ENCODE data around the gene ZNF117. TPM values are rescaled to one million over a fixed set of nuclear protein-coding genes. Genes with fewer than 3 reads are reported as not detected.

ZNF117 gene
- total and polyA plus RNA-seq, 2 experiments from 2014 or later, result 4.8 to 20.0 TPM

DNA sequence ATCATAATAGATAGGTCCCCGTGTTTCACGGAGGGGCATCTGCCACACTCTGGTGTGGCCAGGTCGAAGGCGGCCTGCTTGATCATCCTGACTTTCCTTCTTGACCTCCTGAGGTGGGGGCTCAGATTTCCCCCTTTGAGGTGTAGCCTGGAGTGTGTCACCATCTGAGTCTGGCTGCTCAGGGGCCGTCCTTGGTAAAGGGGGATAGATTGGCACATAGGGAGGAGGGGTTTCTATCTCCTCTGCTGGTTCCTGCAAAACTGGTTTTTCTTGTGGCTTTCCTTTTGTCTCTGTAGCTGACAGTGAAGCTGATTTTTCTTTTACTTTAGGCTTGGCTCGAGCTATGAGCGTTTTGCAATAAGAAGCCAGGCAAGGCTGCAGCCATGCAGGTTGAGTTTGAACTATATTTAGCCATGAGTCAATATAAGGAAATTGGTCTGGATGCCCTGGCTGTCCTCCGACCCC, 7.1 kb upstream of the ZNF117 start:
- peak overlapping the region; percentile 88 for H3K27ac Mint-ChIP-seq

More for the DNA sequence above, 7.1 kb upstream of the ZNF117 start:
- Histone ChIP-seq H3K79me2 (replicated peaks; ENCODE audit: insufficient read depth) (peaks cover 26% of the 10 kb centered on the region), H3K4me2 (peak overlapping the region; percentile 46; the same call in 1 of the 2 replicates), H3K4me1 (ENCODE audit: insufficient read depth) (peaks cover 14% of the 10 kb centered on the region), H4K20me1 (replicated peaks; ENCODE audit: insufficient read depth) (no peaks in the 10 kb centered on the region), H3F3A (replicated peaks; ENCODE audit: low read depth) (no peaks in the 10 kb centered on the region), H3K36me3 (ENCODE audit: insufficient read depth) (no peaks in the 10 kb centered on the region; the same call in 1 of the 2 replicates), H3K9me2 (ENCODE audit: insufficient read depth) (peaks cover 20% of the 10 kb centered on the region; the same call in 1 of the 2 replicates), H3K4me3 (peak overlapping the region; percentile 29; the same call in 1 of the 2 replicates), H3K27ac (ENCODE audit: low read depth) (peak overlapping the region; percentile 75), H3K27me3 (ENCODE audit: insufficient read depth) (no peaks in the 10 kb centered on the region), H2AFZ (no peak overlapping the region)
- Mint-ChIP-seq H3K4me1 (peaks cover 19% of the 10 kb centered on the region), H3K36me3 (ENCODE audit: low read depth) (peaks cover 92% of the 10 kb centered on the region), H3K27me3 (ENCODE audit: insufficient read depth, low read depth, poor library complexity) (peaks cover 5% of the 10 kb centered on the region), H3K4me3 (peak overlapping the region; percentile 55), H3K9me3 (peaks cover 81% of the 10 kb centered on the region)
- TF ChIP-seq, protein P1, sequence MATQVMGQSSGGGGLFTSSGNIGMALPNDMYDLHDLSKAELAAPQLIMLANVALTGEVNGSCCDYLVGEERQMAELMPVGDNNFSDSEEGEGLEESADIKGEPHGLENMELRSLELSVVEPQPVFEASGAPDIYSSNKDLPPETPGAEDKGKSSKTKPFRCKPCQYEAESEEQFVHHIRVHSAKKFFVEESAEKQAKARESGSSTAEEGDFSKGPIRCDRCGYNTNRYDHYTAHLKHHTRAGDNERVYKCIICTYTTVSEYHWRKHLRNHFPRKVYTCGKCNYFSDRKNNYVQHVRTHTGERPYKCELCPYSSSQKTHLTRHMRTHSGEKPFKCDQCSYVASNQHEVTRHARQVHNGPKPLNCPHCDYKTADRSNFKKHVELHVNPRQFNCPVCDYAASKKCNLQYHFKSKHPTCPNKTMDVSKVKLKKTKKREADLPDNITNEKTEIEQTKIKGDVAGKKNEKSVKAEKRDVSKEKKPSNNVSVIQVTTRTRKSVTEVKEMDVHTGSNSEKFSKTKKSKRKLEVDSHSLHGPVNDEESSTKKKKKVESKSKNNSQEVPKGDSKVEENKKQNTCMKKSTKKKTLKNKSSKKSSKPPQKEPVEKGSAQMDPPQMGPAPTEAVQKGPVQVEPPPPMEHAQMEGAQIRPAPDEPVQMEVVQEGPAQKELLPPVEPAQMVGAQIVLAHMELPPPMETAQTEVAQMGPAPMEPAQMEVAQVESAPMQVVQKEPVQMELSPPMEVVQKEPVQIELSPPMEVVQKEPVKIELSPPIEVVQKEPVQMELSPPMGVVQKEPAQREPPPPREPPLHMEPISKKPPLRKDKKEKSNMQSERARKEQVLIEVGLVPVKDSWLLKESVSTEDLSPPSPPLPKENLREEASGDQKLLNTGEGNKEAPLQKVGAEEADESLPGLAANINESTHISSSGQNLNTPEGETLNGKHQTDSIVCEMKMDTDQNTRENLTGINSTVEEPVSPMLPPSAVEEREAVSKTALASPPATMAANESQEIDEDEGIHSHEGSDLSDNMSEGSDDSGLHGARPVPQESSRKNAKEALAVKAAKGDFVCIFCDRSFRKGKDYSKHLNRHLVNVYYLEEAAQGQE (IDR thresholded peaks at IDR 0.05; ENCODE audit: unreplicated experiment), result no peak
- no peak for TF ChIP-seq EZH2 (IDR thresholded peaks at IDR 0.05; ENCODE audit: low read depth, unreplicated experiment)
- TF ChIP-seq ZNF331 (CRISPR knock-in tag; IDR thresholded peaks at IDR 0.05; ENCODE audit: low read depth), result no peak
- TF ChIP-seq NANOG (IDR thresholded peaks at IDR 0.05; ENCODE audit: borderline replicate concordance), result no peak
- TF ChIP-seq, protein P2, sequence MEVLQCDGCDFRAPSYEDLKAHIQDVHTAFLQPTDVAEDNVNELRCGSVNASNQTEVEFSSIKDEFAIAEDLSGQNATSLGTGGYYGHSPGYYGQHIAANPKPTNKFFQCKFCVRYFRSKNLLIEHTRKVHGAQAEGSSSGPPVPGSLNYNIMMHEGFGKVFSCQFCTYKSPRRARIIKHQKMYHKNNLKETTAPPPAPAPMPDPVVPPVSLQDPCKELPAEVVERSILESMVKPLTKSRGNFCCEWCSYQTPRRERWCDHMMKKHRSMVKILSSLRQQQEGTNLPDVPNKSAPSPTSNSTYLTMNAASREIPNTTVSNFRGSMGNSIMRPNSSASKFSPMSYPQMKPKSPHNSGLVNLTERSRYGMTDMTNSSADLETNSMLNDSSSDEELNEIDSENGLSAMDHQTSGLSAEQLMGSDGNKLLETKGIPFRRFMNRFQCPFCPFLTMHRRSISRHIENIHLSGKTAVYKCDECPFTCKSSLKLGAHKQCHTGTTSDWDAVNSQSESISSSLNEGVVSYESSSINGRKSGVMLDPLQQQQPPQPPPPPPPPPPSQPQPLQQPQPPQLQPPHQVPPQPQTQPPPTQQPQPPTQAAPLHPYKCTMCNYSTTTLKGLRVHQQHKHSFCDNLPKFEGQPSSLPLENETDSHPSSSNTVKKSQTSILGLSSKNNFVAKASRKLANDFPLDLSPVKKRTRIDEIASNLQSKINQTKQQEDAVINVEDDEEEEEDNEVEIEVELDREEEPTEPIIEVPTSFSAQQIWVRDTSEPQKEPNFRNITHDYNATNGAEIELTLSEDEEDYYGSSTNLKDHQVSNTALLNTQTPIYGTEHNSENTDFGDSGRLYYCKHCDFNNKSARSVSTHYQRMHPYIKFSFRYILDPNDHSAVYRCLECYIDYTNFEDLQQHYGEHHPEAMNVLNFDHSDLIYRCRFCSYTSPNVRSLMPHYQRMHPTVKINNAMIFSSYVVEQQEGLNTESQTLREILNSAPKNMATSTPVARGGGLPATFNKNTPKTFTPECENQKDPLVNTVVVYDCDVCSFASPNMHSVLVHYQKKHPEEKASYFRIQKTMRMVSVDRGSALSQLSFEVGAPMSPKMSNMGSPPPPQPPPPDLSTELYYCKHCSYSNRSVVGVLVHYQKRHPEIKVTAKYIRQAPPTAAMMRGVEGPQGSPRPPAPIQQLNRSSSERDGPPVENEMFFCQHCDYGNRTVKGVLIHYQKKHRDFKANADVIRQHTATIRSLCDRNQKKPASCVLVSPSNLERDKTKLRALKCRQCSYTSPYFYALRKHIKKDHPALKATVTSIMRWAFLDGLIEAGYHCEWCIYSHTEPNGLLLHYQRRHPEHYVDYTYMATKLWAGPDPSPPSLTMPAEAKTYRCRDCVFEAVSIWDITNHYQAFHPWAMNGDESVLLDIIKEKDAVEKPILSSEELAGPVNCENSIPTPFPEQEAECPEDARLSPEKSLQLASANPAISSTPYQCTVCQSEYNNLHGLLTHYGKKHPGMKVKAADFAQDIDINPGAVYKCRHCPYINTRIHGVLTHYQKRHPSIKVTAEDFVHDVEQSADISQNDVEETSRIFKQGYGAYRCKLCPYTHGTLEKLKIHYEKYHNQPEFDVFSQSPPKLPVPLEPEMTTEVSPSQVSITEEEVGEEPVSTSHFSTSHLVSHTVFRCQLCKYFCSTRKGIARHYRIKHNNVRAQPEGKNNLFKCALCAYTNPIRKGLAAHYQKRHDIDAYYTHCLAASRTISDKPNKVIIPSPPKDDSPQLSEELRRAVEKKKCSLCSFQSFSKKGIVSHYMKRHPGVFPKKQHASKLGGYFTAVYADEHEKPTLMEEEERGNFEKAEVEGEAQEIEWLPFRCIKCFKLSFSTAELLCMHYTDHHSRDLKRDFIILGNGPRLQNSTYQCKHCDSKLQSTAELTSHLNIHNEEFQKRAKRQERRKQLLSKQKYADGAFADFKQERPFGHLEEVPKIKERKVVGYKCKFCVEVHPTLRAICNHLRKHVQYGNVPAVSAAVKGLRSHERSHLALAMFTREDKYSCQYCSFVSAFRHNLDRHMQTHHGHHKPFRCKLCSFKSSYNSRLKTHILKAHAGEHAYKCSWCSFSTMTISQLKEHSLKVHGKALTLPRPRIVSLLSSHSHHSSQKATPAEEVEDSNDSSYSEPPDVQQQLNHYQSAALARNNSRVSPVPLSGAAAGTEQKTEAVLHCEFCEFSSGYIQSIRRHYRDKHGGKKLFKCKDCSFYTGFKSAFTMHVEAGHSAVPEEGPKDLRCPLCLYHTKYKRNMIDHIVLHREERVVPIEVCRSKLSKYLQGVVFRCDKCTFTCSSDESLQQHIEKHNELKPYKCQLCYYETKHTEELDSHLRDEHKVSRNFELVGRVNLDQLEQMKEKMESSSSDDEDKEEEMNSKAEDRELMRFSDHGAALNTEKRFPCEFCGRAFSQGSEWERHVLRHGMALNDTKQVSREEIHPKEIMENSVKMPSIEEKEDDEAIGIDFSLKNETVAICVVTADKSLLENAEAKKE (CRISPR knock-in tag; IDR thresholded peaks at IDR 0.05), result no peak
- TF ChIP-seq EZH2phosphoT487 (IDR thresholded peaks at IDR 0.05; ENCODE audit: unreplicated experiment), result no peak
- no peak for TF ChIP-seq POLR2AphosphoS5 (IDR thresholded peaks at IDR 0.05; ENCODE audit: low read depth)
- TF ChIP-seq, protein P3, sequence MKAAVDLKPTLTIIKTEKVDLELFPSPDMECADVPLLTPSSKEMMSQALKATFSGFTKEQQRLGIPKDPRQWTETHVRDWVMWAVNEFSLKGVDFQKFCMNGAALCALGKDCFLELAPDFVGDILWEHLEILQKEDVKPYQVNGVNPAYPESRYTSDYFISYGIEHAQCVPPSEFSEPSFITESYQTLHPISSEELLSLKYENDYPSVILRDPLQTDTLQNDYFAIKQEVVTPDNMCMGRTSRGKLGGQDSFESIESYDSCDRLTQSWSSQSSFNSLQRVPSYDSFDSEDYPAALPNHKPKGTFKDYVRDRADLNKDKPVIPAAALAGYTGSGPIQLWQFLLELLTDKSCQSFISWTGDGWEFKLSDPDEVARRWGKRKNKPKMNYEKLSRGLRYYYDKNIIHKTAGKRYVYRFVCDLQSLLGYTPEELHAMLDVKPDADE (IDR thresholded peaks at IDR 0.05), result no peak
- TF ChIP-seq ZNF114 (CRISPR knock-in tag; IDR thresholded peaks at IDR 0.05), result no peak
- no peak for TF ChIP-seq CTCF (conservative IDR thresholded peaks at IDR 0.05; ENCODE audit: low read depth in 2 of 2)
- no peak for TF ChIP-seq JUNB (IDR thresholded peaks at IDR 0.05; ENCODE audit: unreplicated experiment)
- no peak for TF ChIP-seq STAT1 (IDR thresholded peaks at IDR 0.05; ENCODE audit: unreplicated experiment)
- no peak for TF ChIP-seq CREB1 (CRISPR knock-in tag; IDR thresholded peaks at IDR 0.05; ENCODE audit: low read depth)
- DNase-seq (ENCODE audit: low spot score), result peak; percentile 79
- ATAC-seq, result peak; percentile 90

Measured in GM23338 (cell line).